ENCODE measurements around the gene HSP90AB1.

- TF ChIP-seq CTCF (IDR thresholded peaks at IDR 0.05) (no peak), POLR2A (IDR thresholded peaks at IDR 0.05) (no peak)
Observed at GRCh38 chr6:44254191-44255104, 7.5 kb downstream of the HSP90AB1 start.
